GM21717 (cell line): Measurements from ENCODE around the gene INHA.

ENCODE experiments used
- ATAC-seq: cut with Tn5 transposase; IDR thresholded peaks from one replicate; pipeline ENCODE4 v1.9.1; 2021; ENCODE audit warnings: mild to moderate bottlenecking, moderate library complexity; ENCODE audit not compliant: unreplicated experiment

The INHA gene

GRCh38 chr2:219539926-219540678 lies 32.0 kb upstream of the INHA start:
- ATAC-seq = no peak

GRCh38 chr2:219540784-219541504 lies 31.2 kb upstream of the INHA start:
- ATAC-seq = no peak

- ATAC-seq = peak; percentile 51
Measured at GRCh38 chr2:219541611-219542180, 30.4 kb upstream of the INHA start.

GRCh38 chr2:219542931-219543595 lies 29.0 kb upstream of the INHA start:
- peak; percentile 32 for ATAC-seq

GRCh38 chr2:219543596-219544358 lies 28.3 kb upstream of the INHA start, which contains the start of the genes CHPF and TMEM198:
CHPF (minus strand) TSS chr2:219543809; CDS start chr2:219543538, 271 bp downstream.
TMEM198 (plus strand) TSS chr2:219544028; CDS start chr2:219544728, 700 bp downstream.
- ATAC-seq = peak; percentile 82

GRCh38 chr2:219544567-219544966 lies 27.5 kb upstream of the INHA start:
- ATAC-seq = no peak

- ATAC-seq = no peak
Measured at GRCh38 chr2:219545295-219545942, 26.7 kb upstream of the INHA start.

- no peak for ATAC-seq
Measured at GRCh38 chr2:219545943-219546352, 26.2 kb upstream of the INHA start.

- no peak for ATAC-seq
Measured at GRCh38 chr2:219547621-219548020, 24.5 kb upstream of the INHA start.

GRCh38 chr2:219548990-219549389 lies 23.1 kb upstream of the INHA start:
- ATAC-seq = no peak

GRCh38 chr2:219549619-219550018 lies 22.5 kb upstream of the INHA start:
- no peak for ATAC-seq

- ATAC-seq = no peak
Measured at GRCh38 chr2:219551441-219552381, 20.4 kb upstream of the INHA start.

- peak; percentile 94 for ATAC-seq
Measured at GRCh38 chr2:219552382-219553167, 19.5 kb upstream of the INHA start.

GRCh38 chr2:219553168-219553417 lies 19.0 kb upstream of the INHA start:
- ATAC-seq = no peak

GRCh38 chr2:219553463-219553963 lies 18.6 kb upstream of the INHA start:
- no peak for ATAC-seq

- ATAC-seq = no peak
Measured at GRCh38 chr2:219554350-219554749, 17.8 kb upstream of the INHA start.

- ATAC-seq = no peak
Measured at GRCh38 chr2:219555956-219556355, 16.2 kb upstream of the INHA start.

GRCh38 chr2:219556413-219556812 lies 15.7 kb upstream of the INHA start:
- ATAC-seq = no peak
